IMR-90 (cell line): ENCODE data around the gene IL18. TPM values are rescaled to one million over a fixed set of nuclear protein-coding genes. Genes with fewer than 3 reads are reported as not detected.

Experiments
- ATAC-seq: fragments of 200-7000 bp; cut with Tn5 transposase; 2 replicates; pipeline ENCODE4 v1.9.1; 2020; ENCODE audit warnings: low read depth, mild to moderate bottlenecking, moderate library complexity
- BruUV-seq: library from RNA; stranded (reverse); fragments of 400-500 nt; replicated peaks from 2 replicates; lab custom pipeline; 2021; lab: Mats Ljungman, UMichigan
- CTCF ChIA-PET: fragments of 300-600 bp; formaldehyde crosslinking; extraction: SDS; loops from one replicate; lab custom pipeline; 2021; ENCODE audit warnings: antibody characterized with exemption; lab: Yijun Ruan, JAX
- POLR2A ChIA-PET: fragments of 300-600 bp; sonication (Branson Sonifier 250); formaldehyde crosslinking; loops from one replicate; lab custom pipeline; 2022; ENCODE audit warnings: antibody characterized with exemption; ENCODE audit not compliant: unreplicated experiment; lab: Charles Lee
- DNase-seq: peaks from one replicate; pipeline ENCODE4 v3.0.0; 2013
- H2AFZ ChIP-seq: replicated peaks from 2 replicates; pipeline ENCODE3; 2013; ENCODE audit warnings: low read length, mild to moderate bottlenecking; ENCODE audit not compliant: poor library complexity
- H2AK5ac ChIP-seq: 2 replicates; pipeline ENCODE4 v1.6.1; 2013; ENCODE audit warnings: low read depth, low read length, inconsistent platforms
- H2AK9ac ChIP-seq: replicated peaks from 2 replicates; pipeline ENCODE3; 2013; ENCODE audit warnings: mild to moderate bottlenecking, low read depth, low read length, moderate library complexity; ENCODE audit not compliant: poor library complexity
- H2BK120ac ChIP-seq: 2 replicates; pipeline ENCODE4 v1.6.1; 2013; ENCODE audit warnings: low read depth, low read length, inconsistent platforms
- H2BK15ac ChIP-seq: 3 replicates; pipeline ENCODE4 v1.6.1; 2013; ENCODE audit warnings: low read depth, low read length, inconsistent platforms
- H2BK20ac ChIP-seq: 2 replicates; pipeline ENCODE4 v1.6.1; 2013; ENCODE audit warnings: low read depth, mild to moderate bottlenecking, inconsistent platforms, low read length, moderate library complexity
- H2BK5ac ChIP-seq: 2 replicates; pipeline ENCODE4 v1.6.1; 2013; ENCODE audit warnings: mild to moderate bottlenecking, low read depth, low read length, inconsistent platforms; ENCODE audit not compliant: poor library complexity, severe bottlenecking
- H3K14ac ChIP-seq: replicated peaks from 2 replicates; pipeline ENCODE4 v1.6.1; 2013; ENCODE audit warnings: low read depth, low read length, inconsistent platforms
- H3K18ac ChIP-seq: 2 replicates; pipeline ENCODE4 v1.6.1; 2013; ENCODE audit warnings: low read depth, low read length, control low read depth
- H3K23ac ChIP-seq: 2 replicates; pipeline ENCODE4 v1.6.1; 2013; ENCODE audit warnings: low read depth, low read length, inconsistent platforms
- H3K27ac ChIP-seq: 2 replicates; pipeline ENCODE4 v1.5.1; 2013; ENCODE audit warnings: mild to moderate bottlenecking, control low read depth, low read length; ENCODE audit not compliant: insufficient read depth
- H3K27me3 ChIP-seq: 2 replicates; pipeline ENCODE4 v1.6.1; 2013; ENCODE audit warnings: low read length; ENCODE audit not compliant: control insufficient read depth, insufficient read depth
- H3K36me3 ChIP-seq: 2 replicates; pipeline ENCODE4 v1.6.1; 2013; ENCODE audit warnings: low read length, mixed read lengths; ENCODE audit not compliant: control insufficient read depth, insufficient read depth
- H3K4ac ChIP-seq: 2 replicates; pipeline ENCODE4 v1.6.1; 2013; ENCODE audit warnings: low read depth, low read length, inconsistent platforms
- H3K4me1 ChIP-seq: 2 replicates; pipeline ENCODE4 v1.6.1; 2013; ENCODE audit warnings: low read length, mixed read lengths; ENCODE audit not compliant: control insufficient read depth, insufficient read depth
- H3K4me2 ChIP-seq: 2 replicates; pipeline ENCODE4 v1.6.1; 2013; ENCODE audit warnings: low read depth, mild to moderate bottlenecking, control low read depth, low read length, moderate library complexity
- H3K4me3 ChIP-seq: 2 replicates; pipeline ENCODE4 v1.5.1; 2013; ENCODE audit warnings: low read depth, mild to moderate bottlenecking, control low read depth, low read length, moderate library complexity; ENCODE audit not compliant: insufficient read depth
- H3K56ac ChIP-seq: 2 replicates; pipeline ENCODE4 v1.6.1; 2013; ENCODE audit warnings: low read length, inconsistent platforms; ENCODE audit not compliant: insufficient read depth; ENCODE audit errors: extremely low read depth
- H3K79me1 ChIP-seq, 2 experiments: 2 replicates each; pipeline ENCODE4 v1.6.1; 2013; ENCODE audit warnings: low read length in 2 of 2, inconsistent platforms in 1 of 2, low read depth in 1 of 2
- H3K9ac ChIP-seq: 2 replicates; pipeline ENCODE4 v1.6.1; 2013; ENCODE audit warnings: low read depth, low read length, control low read depth
- H3K9me1 ChIP-seq: 2 replicates; pipeline ENCODE4 v1.6.1; 2013; ENCODE audit warnings: low read length, inconsistent platforms; ENCODE audit not compliant: insufficient read depth
- H3K9me3 ChIP-seq: 2 replicates; pipeline ENCODE4 v1.6.1; 2013; ENCODE audit warnings: low read length; ENCODE audit not compliant: control insufficient read depth, insufficient read depth
- H4K20me1 ChIP-seq: 2 replicates; pipeline ENCODE4 v1.6.1; 2013; ENCODE audit warnings: low read length, inconsistent platforms; ENCODE audit not compliant: insufficient read depth
- H4K5ac ChIP-seq: 2 replicates; pipeline ENCODE4 v1.6.1; 2013; ENCODE audit warnings: mild to moderate bottlenecking, low read depth, low read length, control low read depth
- H4K8ac ChIP-seq, 2 experiments: 2 replicates each; pipeline ENCODE4 v1.6.1; 2013; ENCODE audit warnings: low read depth in 2 of 2, low read length in 2 of 2, control low read depth in 1 of 2, inconsistent platforms in 1 of 2
- H4K91ac ChIP-seq: 2 replicates; pipeline ENCODE4 v1.6.1; 2013; ENCODE audit warnings: low read depth, low read length, inconsistent platforms; ENCODE audit not compliant: insufficient read depth
- BHLHE40 ChIP-seq: fragments of 150-350 bp; IDR thresholded peaks from 2 replicates; pipeline ENCODE4 v1.6.1; 2016; ENCODE audit warnings: mild to moderate bottlenecking, low read depth, low read length
- CEBPB ChIP-seq: IDR thresholded peaks from 2 replicates; pipeline ENCODE4 v1.6.1; 2012; ENCODE audit warnings: low read depth, low read length, improper control_type of control experiment
- CHD1 ChIP-seq: IDR thresholded peaks from 2 replicates; pipeline ENCODE4 v1.6.1; 2012; ENCODE audit warnings: low read depth, low read length, improper control_type of control experiment
- CTCF ChIP-seq: conservative IDR thresholded peaks from 2 replicates; pipeline ENCODE4 v1.5.1; 2012; ENCODE audit warnings: mild to moderate bottlenecking, low read depth, low read length, improper control_type of control experiment
- MAFK ChIP-seq: IDR thresholded peaks from 2 replicates; pipeline ENCODE4 v1.6.1; 2012; ENCODE audit warnings: low read depth, low read length, improper control_type of control experiment
- MAZ ChIP-seq: IDR thresholded peaks from 2 replicates; pipeline ENCODE4 v1.6.1; 2012; ENCODE audit warnings: low read depth, mild to moderate bottlenecking, low read length, improper control_type of control experiment, moderate library complexity, borderline replicate concordance
- MXI1 ChIP-seq: IDR thresholded peaks from 2 replicates; pipeline ENCODE4 v1.6.1; 2012; ENCODE audit warnings: low read depth, mild to moderate bottlenecking, low read length, moderate library complexity, borderline replicate concordance
- POLR2A ChIP-seq: IDR thresholded peaks from 2 replicates; pipeline ENCODE4 v1.6.1; 2012; ENCODE audit warnings: mild to moderate bottlenecking, low read depth, low read length
- RAD21 ChIP-seq: IDR thresholded peaks from 2 replicates; pipeline ENCODE4 v1.6.1; 2012; ENCODE audit warnings: low read length, improper control_type of control experiment
- RCOR1 ChIP-seq: IDR thresholded peaks from 2 replicates; pipeline ENCODE4 v1.6.1; 2012; ENCODE audit warnings: mild to moderate bottlenecking, low read length, improper control_type of control experiment; ENCODE audit not compliant: insufficient replicate concordance
- SMC3 ChIP-seq: fragments of 150-350 bp; IDR thresholded peaks from 2 replicates; pipeline ENCODE4 v1.6.1; 2016; ENCODE audit warnings: low read depth, mild to moderate bottlenecking, antibody characterized with exemption, low read length, moderate library complexity
- WGBS, 2 experiments: methylation state at CpG; one replicate each; pipeline versions ENCODE4 v1.1.5 to v1.1.7; 2013; ENCODE audit warnings: missing lambda C conversion rate in 2 of 2; ENCODE audit not compliant: insufficient read length in 1 of 2; ENCODE audit errors: extremely low coverage in 2 of 2; 5-methylcytosine and 5-hydroxymethylcytosine counted together
- dilution Hi-C: fragments of 300-500 bp; cut with HindIII; formaldehyde crosslinking; loops from one replicate; pipeline ENCODE4 v1.14.3; 2018; ENCODE audit warnings: low sequenced_read_pairs; ENCODE audit not compliant: unreplicated experiment
- in situ Hi-C: fragments of 300-500 bp; cut with MboI; formaldehyde crosslinking; loops from 3 replicates; pipeline ENCODE4 v1.14.3; 2019; ENCODE audit warnings: low sequenced_read_pairs, inconsistent platforms, mixed read lengths
- intact Hi-C: fragments of 100-400 bp; cut with micrococcal nuclease; formaldehyde crosslinking; loops from 2 replicates; pipeline ENCODE4 v1.10.0; 2022
- polyA plus RNA-seq, 3 experiments: library from polyadenylated mRNA; depleted of rRNA; stranded (reverse); fragments of >200 nt; gene quantifications; 2 replicates each; pipeline ENCODE4 v1.2.3, GENCODE V29; 2012; ENCODE audit warnings: low replicate concordance in 1 of 3
- total RNA-seq: library from RNA; depleted of rRNA; stranded (reverse); fragments of >200 nt; gene quantifications from 2 replicates; pipeline ENCODE4 v1.2.3, GENCODE V29; 2012
- TF ChIP-seq, protein P1 (sequence below): fragments of 150-350 bp; IDR thresholded peaks from 2 replicates; pipeline ENCODE4 v1.6.1; 2017; ENCODE audit warnings: mild to moderate bottlenecking, antibody characterized with exemption, low read length, low read depth
- TF ChIP-seq, protein P2 (sequence below): fragments of 150-350 bp; IDR thresholded peaks from 2 replicates; pipeline ENCODE4 v1.6.1; 2016; ENCODE audit warnings: low read depth, mild to moderate bottlenecking, low read length, moderate library complexity, borderline replicate concordance

Gene IL18
- total and polyA plus RNA-seq, 2 of the 4 experiments (the other 2 are of a cell fraction): 0.54 to 0.96 TPM

- Histone ChIP-seq H3K27me3 (peaks cover 3% of the 10 kb centered on the region; the same call in 1 of the 2 replicates), H3K4ac (no peak within 1 kb of the TSS), H3K4me3 (peak within 1 kb of the TSS; percentile 37; the same call in 1 of the 2 replicates), H3K27ac (no peak within 1 kb of the TSS), H3K79me1 (no peaks in the 10 kb centered on the region), H3K14ac (no peak within 1 kb of the TSS), H3K9me3 (no peaks in the 10 kb centered on the region), H2AFZ (peak within 1 kb of the TSS; percentile 81), H3K36me3 (no peaks in the 10 kb centered on the region), H4K8ac (0 out of 4 replicates have a peak within 1 kb of the TSS, but pooled peaks of 1 of the 2 experiments have one; percentile 7), H2AK5ac (no peak within 1 kb of the TSS), H2BK20ac (no peak within 1 kb of the TSS), H2AK9ac (no peak within 1 kb of the TSS), H2BK5ac (no peak within 1 kb of the TSS), H4K91ac (no peak within 1 kb of the TSS), H3K56ac (no peak within 1 kb of the TSS), H2BK120ac (no peak within 1 kb of the TSS), H4K20me1 (no peaks in the 10 kb centered on the region), H4K5ac (no peak within 1 kb of the TSS), H3K9me1 (no peaks in the 10 kb centered on the region), H3K9ac (peak within 1 kb of the TSS; percentile 18; the same call in 1 of the 2 replicates), H2BK15ac (no peak within 1 kb of the TSS; the same call in 2 of the 3 replicates), H3K4me1 (peaks cover 4% of the 10 kb centered on the region; the same call in 1 of the 2 replicates), H3K18ac (no peak within 1 kb of the TSS), H3K23ac (no peak within 1 kb of the TSS), H3K4me2 (peak within 1 kb of the TSS; percentile 93)
- ATAC-seq: peak; percentile 96
- DNase-seq: peak; percentile 71
- intact Hi-C loops (loop anchor here (1.0 to 5.0 kb wide), 4 partner anchors 37 to 101 kb away; partner anchors contain the start of genes NKAPD1, PIH1D2, SDHD and TIMM8B), dilution Hi-C loops (no loop called here), in situ Hi-C loops (no loop called here)
- ChIA-PET POLR2A (interaction anchor here (0.6 kb wide), 1 partner anchor 90 kb away, joined by 10 read pairs; no protein-coding TSS in a partner anchor), CTCF (interaction anchor here (0.6 to 1.4 kb wide), 8 partner anchors 12 to 78 kb away, joined by 3 to 13 read pairs (median 4); no protein-coding TSS in a partner anchor)
- WGBS, 2 experiments: 0% methylated on average over 8 of the region's 11 CpGs; no CpG with 5 or more reads in 1 of the 2 experiments
- no TSS peak for BruUV-seq
- TF ChIP-seq RAD21 (peak; percentile 83), MXI1 (no peak), MAFK (no peak), SMC3 (peak; percentile 72), MAZ (peak; percentile 35; the same call in 1 of the 2 replicates), CTCF (peak; percentile 92), CEBPB (peak; percentile 5; the same call in 1 of the 2 replicates), CHD1 (no peak), POLR2A (no peak), BHLHE40 (no peak), RCOR1 (no peak)
- TF ChIP-seq, protein P1, sequence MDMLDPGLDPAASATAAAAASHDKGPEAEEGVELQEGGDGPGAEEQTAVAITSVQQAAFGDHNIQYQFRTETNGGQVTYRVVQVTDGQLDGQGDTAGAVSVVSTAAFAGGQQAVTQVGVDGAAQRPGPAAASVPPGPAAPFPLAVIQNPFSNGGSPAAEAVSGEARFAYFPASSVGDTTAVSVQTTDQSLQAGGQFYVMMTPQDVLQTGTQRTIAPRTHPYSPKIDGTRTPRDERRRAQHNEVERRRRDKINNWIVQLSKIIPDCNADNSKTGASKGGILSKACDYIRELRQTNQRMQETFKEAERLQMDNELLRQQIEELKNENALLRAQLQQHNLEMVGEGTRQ: no peak
- TF ChIP-seq, protein P2, sequence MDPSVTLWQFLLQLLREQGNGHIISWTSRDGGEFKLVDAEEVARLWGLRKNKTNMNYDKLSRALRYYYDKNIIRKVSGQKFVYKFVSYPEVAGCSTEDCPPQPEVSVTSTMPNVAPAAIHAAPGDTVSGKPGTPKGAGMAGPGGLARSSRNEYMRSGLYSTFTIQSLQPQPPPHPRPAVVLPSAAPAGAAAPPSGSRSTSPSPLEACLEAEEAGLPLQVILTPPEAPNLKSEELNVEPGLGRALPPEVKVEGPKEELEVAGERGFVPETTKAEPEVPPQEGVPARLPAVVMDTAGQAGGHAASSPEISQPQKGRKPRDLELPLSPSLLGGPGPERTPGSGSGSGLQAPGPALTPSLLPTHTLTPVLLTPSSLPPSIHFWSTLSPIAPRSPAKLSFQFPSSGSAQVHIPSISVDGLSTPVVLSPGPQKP: no peak
Observed at GRCh38 chr11:112174789-112175598, 11.1 kb upstream of the IL18 start, which contains the start of gene BCO2. Gene BCO2 (plus strand): TSS chr11:112175512. CDS start chr11:112175602, 90 bp downstream.
